Subcutaneous abdominal adipose tissue (tissue), 5 donors: ENCODE measurements around the gene ISCA2.

ENCODE experiments used
- H3K27ac ChIP-seq: one replicate; pipeline ENCODE4 v1.7.0; 2013; ENCODE audit warnings: low read depth, mild to moderate bottlenecking, inconsistent platforms, low read length, moderate library complexity
- H3K27me3 ChIP-seq, 5 donors: one replicate each; pipeline ENCODE4 v1.7.0; 2013; ENCODE audit warnings: low read length in 5 of 5, inconsistent platforms in 1 of 5; ENCODE audit not compliant: control insufficient read depth in 5 of 5, insufficient read depth in 4 of 5
- H3K36me3 ChIP-seq, 5 donors: one replicate each; pipeline ENCODE4 v1.7.0; 2013; ENCODE audit warnings: low read length in 5 of 5; ENCODE audit not compliant: control insufficient read depth in 5 of 5, insufficient read depth in 5 of 5
- H3K4me1 ChIP-seq, 5 donors: one replicate each; pipeline ENCODE4 v1.7.0; 2013; ENCODE audit warnings: low read length in 5 of 5, mild to moderate bottlenecking in 3 of 5, moderate library complexity in 1 of 5; ENCODE audit not compliant: control insufficient read depth in 5 of 5, insufficient read depth in 5 of 5
- H3K4me3 ChIP-seq, 5 donors: one replicate each; pipeline ENCODE4 v1.7.0; 2013; ENCODE audit warnings: low read length in 5 of 5, low read depth in 1 of 5
- H3K9ac ChIP-seq, 5 donors: one replicate each; pipeline ENCODE4 v1.7.0; 2013; ENCODE audit warnings: low read length in 5 of 5, mild to moderate bottlenecking in 4 of 5, moderate library complexity in 3 of 5
- H3K9me3 ChIP-seq, 5 donors: one replicate each; pipeline ENCODE4 v1.7.0; 2013; ENCODE audit warnings: low read length in 5 of 5; ENCODE audit not compliant: control insufficient read depth in 5 of 5
- donor health status: healthy.
- donor health status: healthy.
- donor health status: healthy.
- donor health status: healthy.
- donor health status: healthy.

The ISCA2 gene

DNA sequence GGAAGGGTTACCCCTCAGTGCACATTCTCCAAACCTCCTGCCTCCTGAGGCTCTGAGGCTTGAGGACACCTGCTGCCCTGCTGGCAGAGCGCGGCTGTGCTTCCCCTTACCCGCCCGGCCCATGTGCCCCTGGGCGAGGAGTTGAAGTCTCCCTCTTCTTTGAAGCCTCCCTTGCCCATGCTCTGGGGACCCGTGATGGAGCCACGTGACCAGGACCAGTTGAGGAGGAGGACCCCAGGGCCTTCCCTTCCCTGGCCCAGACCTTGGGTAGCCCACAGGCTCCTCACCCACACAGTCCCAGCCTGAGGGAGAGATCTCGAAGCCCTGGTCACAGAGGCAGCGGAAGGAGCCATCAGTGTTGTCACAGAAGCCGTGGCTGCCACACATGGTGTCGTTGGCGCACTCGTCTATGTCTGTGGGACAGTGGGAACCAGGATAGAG is 12.9 kb downstream of the ISCA2 start:
- peaks cover 0 to 73% (median 32%) of the 10 kb centered on the region in 5 donors for H3K36me3 ChIP-seq
- no peaks in the 10 kb centered on the region for H3K4me1 ChIP-seq
- H3K9ac ChIP-seq: no peak overlapping the region
- no peak overlapping the region for H3K4me3 ChIP-seq
- peaks cover 0 to 14% (median 0%) of the 10 kb centered on the region in 5 donors for H3K27me3 ChIP-seq
- H3K27ac ChIP-seq: no peak overlapping the region
- H3K9me3 ChIP-seq: no peaks in the 10 kb centered on the region

DNA sequence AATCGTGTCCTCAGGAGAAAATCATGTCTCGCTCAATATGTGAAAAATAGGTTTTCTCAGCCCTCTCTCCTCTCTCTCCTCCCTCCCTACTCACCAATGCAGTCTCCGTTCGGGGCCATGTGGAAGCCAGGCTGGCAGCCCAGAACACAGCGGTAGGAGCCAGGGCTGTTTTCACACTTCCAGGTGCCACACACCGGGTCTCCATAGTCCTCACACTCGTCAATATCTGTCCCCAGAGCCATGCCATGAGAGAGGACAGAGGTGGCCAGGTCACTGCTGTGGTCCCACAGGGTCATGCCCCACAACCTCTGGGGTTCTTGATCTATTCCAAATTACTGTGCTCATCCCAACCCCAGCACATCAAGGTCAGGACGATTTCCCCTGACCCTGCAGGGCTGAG is 13.5 kb downstream of the ISCA2 start:
- peaks cover 0 to 67% (median 30%) of the 10 kb centered on the region in 5 donors for H3K36me3 ChIP-seq
- no peak overlapping the region for H3K9ac ChIP-seq
- no peak overlapping the region for H3K27ac ChIP-seq
- peaks cover 0 to 6% (median 0%) of the 10 kb centered on the region in 5 donors for H3K4me1 ChIP-seq
- H3K27me3 ChIP-seq: peaks cover 0 to 14% (median 0%) of the 10 kb centered on the region in 5 donors
- H3K9me3 ChIP-seq: no peaks in the 10 kb centered on the region
- no peak overlapping the region for H3K4me3 ChIP-seq

DNA sequence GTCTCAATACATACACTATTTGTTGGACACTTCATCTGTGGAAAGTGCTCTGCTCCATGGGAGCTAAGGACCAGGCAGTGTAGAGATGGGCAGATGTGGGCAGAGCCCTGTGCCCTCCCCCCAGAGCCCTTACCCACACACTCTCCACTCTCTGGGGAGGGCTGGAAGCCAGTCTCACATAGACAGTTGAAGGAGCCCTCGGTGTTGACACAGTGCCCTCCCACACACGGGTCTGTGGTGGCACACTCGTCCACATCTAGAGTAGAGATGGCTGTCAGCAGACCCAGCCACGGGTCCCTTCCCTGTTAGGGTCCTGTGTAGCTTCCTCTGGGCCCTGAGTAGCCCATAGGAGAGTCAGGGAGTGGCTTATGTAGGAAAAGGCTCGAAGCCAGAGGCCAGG is 14.3 kb downstream of the ISCA2 start:
- Histone ChIP-seq H3K9ac (no peak overlapping the region), H3K27me3 (peaks cover 0 to 14% (median 0%) of the 10 kb centered on the region in 5 donors), H3K9me3 (no peaks in the 10 kb centered on the region), H3K4me1 (peaks cover 0 to 7% (median 0%) of the 10 kb centered on the region in 5 donors), H3K27ac (no peak overlapping the region), H3K36me3 (peaks cover 0 to 60% (median 26%) of the 10 kb centered on the region in 5 donors), H3K4me3 (no peak overlapping the region)

DNA sequence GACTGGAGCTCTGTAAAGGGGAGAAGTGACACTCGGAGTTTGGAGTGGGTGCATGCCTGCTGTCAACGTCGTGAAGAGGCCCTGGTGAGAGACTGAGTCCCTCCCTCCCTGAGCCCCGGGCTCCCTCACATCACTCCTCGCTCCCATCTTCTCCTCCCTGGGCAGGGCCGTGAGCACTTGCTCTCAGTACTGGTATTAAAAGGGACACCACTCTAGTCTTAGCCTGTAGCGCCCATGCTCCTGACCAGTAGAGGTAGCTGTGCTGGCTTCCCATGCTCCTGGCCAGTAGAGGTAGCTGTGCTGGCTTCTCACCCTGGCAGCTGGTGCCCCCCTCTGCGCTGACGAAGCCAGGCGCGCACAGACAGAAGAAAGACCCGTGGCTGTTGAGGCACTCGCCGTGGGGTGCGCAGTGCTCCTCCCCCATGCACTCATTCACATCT is 14.7 kb downstream of the ISCA2 start:
- Histone ChIP-seq H3K27ac (no peak overlapping the region), H3K4me3 (no peak overlapping the region), H3K4me1 (peaks cover 0 to 7% (median 0%) of the 10 kb centered on the region in 5 donors), H3K27me3 (peaks cover 0 to 14% (median 0%) of the 10 kb centered on the region in 5 donors), H3K9me3 (no peaks in the 10 kb centered on the region), H3K36me3 (peaks cover 0 to 55% (median 26%) of the 10 kb centered on the region in 5 donors), H3K9ac (no peak overlapping the region)

DNA sequence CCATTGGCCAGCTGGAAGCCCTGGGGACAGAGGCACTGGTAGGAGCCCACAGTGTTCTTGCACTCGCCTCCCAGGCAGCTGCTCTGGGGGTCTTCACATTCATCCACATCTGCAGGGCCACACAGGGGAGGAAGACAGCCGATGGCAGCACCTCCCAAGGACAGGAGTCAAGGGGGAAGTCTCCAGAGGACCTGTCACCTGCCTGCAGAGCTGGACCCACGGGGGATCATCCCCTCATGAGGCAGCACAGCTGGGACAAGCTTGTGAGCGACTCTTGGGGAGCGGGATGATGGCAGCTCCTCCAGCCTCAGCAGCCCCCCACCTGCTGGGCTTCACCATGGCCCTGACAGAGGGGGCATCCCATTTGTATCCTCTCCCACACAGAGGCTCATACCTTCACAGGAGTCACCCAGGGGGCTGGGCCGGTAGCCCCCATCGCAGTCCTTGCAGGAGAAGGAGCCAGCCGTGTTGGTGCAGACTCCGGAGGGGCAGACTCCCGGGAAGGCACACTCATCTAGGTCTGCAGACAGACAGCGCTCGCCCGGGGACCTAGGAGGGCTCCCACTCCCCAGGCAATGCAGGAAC is 15.4 kb downstream of the ISCA2 start:
- peaks cover 0 to 14% (median 0%) of the 10 kb centered on the region in 5 donors for H3K27me3 ChIP-seq
- peaks cover 0 to 49% (median 25%) of the 10 kb centered on the region in 5 donors for H3K36me3 ChIP-seq

DNA sequence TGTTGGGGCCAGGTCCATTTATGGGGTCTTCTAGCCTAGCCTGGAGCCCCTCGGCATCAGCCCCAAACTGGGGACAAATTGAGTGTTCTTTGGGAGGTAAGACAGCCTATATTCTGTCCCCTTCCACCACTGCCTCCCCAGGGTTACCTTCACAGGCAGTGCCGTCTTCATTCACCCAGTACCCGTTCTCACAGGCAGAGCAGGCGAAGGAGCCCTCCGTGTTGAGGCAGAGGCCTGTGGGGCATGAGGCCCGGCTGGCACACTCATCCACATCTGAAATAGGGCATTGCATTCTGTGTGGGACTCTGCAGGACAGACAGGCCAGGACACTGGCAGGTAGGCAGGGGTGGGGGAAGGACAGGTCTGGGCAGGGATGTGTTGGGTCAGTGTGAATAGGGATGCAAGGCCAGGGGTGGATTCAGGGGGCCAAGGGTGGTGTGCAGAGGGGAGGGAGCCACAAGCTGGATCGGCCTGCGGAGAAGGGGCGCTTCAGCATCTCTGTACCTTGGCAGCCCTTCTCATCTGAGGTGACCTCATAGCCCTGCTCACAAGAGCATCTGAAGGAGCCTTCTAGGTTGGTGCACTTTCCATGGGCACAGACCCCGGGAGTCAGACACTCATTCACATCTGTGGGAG is 16.1 kb downstream of the ISCA2 start:
- Histone ChIP-seq H3K4me1 (peaks cover 0 to 13% (median 5%) of the 10 kb centered on the region in 5 donors), H3K27me3 (peaks cover 0 to 14% (median 0%) of the 10 kb centered on the region in 5 donors), H3K4me3 (no peak overlapping the region), H3K27ac (no peak overlapping the region), H3K36me3 (peaks cover 0 to 41% (median 17%) of the 10 kb centered on the region in 5 donors), H3K9me3 (no peaks in the 10 kb centered on the region), H3K9ac (no peak overlapping the region)

More for the DNA sequence above, 15.4 kb downstream of the ISCA2 start:
- no peak overlapping the region for H3K4me3 ChIP-seq
- no peaks in the 10 kb centered on the region for H3K9me3 ChIP-seq
- H3K27ac ChIP-seq: no peak overlapping the region
- H3K4me1 ChIP-seq: peaks cover 0 to 7% (median 0%) of the 10 kb centered on the region in 5 donors
- no peak overlapping the region for H3K9ac ChIP-seq

DNA sequence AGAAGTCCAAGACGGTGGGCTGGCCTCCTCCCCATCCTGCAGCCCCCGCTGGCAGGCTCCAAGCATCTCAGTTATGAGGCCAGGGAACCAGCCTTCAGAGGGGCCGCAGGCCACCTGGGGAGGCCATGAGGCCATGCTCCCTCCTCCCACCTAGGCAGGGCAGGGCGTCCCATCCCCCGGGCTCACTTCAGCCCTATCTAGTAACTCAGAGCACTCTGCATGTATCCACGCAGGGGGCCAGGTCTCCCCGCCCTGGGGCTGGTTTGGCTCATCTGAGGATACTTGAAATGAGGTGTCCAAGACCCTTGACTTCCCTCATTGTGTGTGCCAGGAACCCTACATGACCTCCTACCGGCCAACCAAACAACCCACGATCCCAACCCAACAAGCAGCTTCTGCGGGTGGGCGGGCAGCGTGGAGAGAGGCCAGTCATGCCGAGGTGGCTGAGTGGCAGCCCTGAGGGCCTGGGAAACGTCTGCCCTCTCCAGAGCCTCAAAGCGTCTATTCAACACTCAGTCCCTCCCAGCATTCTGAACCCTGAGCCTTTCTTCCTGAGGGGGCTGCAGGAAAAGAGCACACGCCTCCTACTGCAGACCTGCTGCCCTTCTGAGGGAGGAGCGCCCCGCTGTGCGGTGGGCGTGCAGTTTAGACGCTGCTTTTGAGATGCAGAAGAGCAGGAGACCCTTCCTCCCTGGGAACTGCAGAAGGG is 16.8 kb downstream of the ISCA2 start:
- Histone ChIP-seq H3K9ac (no peak overlapping the region), H3K4me3 (no peak overlapping the region), H3K4me1 (peaks cover 0 to 16% (median 8%) of the 10 kb centered on the region in 5 donors), H3K27ac (no peak overlapping the region), H3K27me3 (peaks cover 0 to 14% (median 0%) of the 10 kb centered on the region in 5 donors), H3K36me3 (peaks cover 0 to 40% (median 15%) of the 10 kb centered on the region in 5 donors), H3K9me3 (no peaks in the 10 kb centered on the region)

DNA sequence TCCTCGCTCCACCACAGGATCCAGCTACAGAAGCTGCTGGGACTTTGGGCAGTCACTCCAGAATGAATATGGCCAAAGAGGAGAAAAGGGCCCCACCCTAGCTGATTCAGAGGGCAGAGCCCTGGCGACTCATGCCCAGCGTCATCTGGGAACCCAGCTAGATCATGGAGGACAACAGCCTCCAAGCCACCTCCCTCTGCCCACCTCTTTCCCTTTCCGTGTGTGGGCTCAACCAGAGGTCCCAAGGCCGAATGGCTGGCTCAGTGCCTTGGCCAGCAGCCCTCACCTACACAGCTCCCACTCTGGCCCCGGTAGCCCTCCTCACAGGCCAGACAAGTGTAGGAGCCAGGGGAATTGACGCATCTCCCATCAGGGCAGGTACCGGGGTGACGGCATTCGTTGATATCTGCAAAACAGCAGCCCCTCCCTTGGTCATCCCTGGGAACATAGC is 17.4 kb downstream of the ISCA2 start:
- no peak overlapping the region for H3K9ac ChIP-seq
- H3K4me3 ChIP-seq: no peak overlapping the region
- H3K9me3 ChIP-seq: no peaks in the 10 kb centered on the region
- H3K27ac ChIP-seq: no peak overlapping the region
- peaks cover 0 to 37% (median 15%) of the 10 kb centered on the region in 5 donors for H3K36me3 ChIP-seq
- H3K4me1 ChIP-seq: peaks cover 0 to 16% (median 8%) of the 10 kb centered on the region in 5 donors
- peaks cover 0 to 13% (median 0%) of the 10 kb centered on the region in 5 donors for H3K27me3 ChIP-seq

DNA sequence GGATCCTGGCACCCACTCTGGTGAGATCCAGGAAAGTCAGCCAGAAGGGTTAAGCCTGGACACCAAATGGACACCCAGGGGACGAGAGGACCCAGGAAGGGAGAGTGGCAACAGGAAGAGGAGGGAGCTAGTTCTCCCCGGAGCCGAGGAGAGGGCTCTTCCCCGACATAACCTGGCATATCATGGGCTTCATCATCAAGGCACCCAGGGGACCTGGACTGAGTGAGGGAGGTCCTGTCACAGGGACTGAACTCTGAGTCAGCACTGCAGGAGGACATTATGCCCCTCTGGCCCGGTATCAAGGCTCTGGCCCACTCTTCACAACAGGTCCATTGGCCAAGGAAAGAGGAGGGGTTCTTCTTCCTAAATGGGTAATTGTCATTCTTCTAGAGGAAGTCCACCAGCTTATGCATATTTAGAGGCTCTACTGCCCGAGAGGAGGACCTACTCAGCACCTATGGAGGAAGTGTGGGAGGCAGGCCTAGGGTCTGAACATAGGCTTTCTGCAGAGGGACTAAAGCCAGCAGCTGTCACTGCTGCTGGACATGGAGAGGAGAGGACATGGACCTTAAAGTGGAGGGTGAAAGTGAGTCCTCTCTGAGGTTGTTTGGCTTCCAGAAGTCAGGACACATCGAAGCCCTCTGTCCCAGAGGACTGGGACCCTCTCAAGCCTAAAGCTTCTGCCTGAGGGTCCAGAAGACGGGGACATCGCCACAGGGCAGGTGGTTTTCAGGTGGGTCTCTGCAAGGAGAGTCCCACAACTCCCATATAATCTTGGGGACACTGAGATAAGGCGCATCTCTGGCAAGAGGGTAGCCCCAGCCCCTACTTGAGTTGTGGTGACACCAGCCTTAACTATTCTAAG is 18.6 kb downstream of the ISCA2 start:
- Histone ChIP-seq H3K36me3 (peaks cover 0 to 32% (median 10%) of the 10 kb centered on the region in 5 donors), H3K27me3 (peaks cover 0 to 11% (median 0%) of the 10 kb centered on the region in 5 donors), H3K9ac (no peak overlapping the region), H3K27ac (no peak overlapping the region), H3K4me1 (peaks cover 0 to 16% (median 8%) of the 10 kb centered on the region in 5 donors), H3K9me3 (no peaks in the 10 kb centered on the region), H3K4me3 (no peak overlapping the region)
